Measurements from ENCODE around the gene APOB. TPM values are rescaled to one million over a fixed set of nuclear protein-coding genes. Genes with fewer than 3 reads are reported as not detected.

The APOB gene
- total and polyA plus RNA-seq, 2 of the 13 experiments (the other 11 are each of a cell fraction or from before 2014, with no cell fraction given), result 1,569 to 2,515 TPM

- TF ChIP-seq ZNF512B (CRISPR knock-in tag; IDR thresholded peaks at IDR 0.05; ENCODE audit: borderline replicate concordance) (no peak), ZNF335 (CRISPR knock-in tag; IDR thresholded peaks at IDR 0.05) (peak; percentile 66; the same call in 1 of the 2 replicates), TCF7 (IDR thresholded peaks at IDR 0.05; ENCODE audit: low read depth) (peak; percentile 43; the same call in 1 of the 2 replicates), ZNF576 (CRISPR knock-in tag; IDR thresholded peaks at IDR 0.05) (no peak), KDM6A (CRISPR knock-in tag; IDR thresholded peaks at IDR 0.05; ENCODE audit: low read depth) (peak; percentile 67; the same call in 1 of the 2 replicates), HOMEZ (CRISPR knock-in tag; IDR thresholded peaks at IDR 0.05; ENCODE audit: low read depth) (peak; percentile 90), SAP130 (CRISPR knock-in tag; IDR thresholded peaks at IDR 0.05; ENCODE audit: low read depth) (peak; percentile 96), PBX2 (CRISPR knock-in tag; IDR thresholded peaks at IDR 0.05) (peak; percentile 59), ZNF343 (CRISPR knock-in tag; IDR thresholded peaks at IDR 0.05) (no peak), ZNF878 (CRISPR knock-in tag; IDR thresholded peaks at IDR 0.05) (peak; percentile 79; the same call in 1 of the 2 replicates), CREBL2 (CRISPR knock-in tag; IDR thresholded peaks at IDR 0.05; ENCODE audit: borderline replicate concordance) (no peak), BRD4 (CRISPR knock-in tag; IDR thresholded peaks at IDR 0.05) (no peak), PLSCR1 (CRISPR knock-in tag; IDR thresholded peaks at IDR 0.05; ENCODE audit: borderline replicate concordance) (no peak), BCL6 (CRISPR knock-in tag; IDR thresholded peaks at IDR 0.05) (peak; percentile 67), STAT6 (CRISPR knock-in tag; IDR thresholded peaks at IDR 0.05; ENCODE audit: borderline replicate concordance) (peak; percentile 57; the same call in 1 of the 2 replicates), ZFY (CRISPR knock-in tag; IDR thresholded peaks at IDR 0.05) (no peak), NCOR1 (IDR thresholded peaks at IDR 0.05; ENCODE audit: borderline replicate concordance, low read length) (peak; percentile 78; the same call in 1 of the 2 replicates)
Observed at GRCh38 chr2:21067125-21067524, 23.3 kb upstream of the APOB start (continued).

Measured in HepG2 (cell line).